Measurements from ENCODE around the gene KCNJ16. TPM values are rescaled to one million over a fixed set of nuclear protein-coding genes. Genes with fewer than 3 reads are reported as not detected.

Gene KCNJ16
- total RNA-seq, 2 experiments from 2014 or later = not detected

DNA sequence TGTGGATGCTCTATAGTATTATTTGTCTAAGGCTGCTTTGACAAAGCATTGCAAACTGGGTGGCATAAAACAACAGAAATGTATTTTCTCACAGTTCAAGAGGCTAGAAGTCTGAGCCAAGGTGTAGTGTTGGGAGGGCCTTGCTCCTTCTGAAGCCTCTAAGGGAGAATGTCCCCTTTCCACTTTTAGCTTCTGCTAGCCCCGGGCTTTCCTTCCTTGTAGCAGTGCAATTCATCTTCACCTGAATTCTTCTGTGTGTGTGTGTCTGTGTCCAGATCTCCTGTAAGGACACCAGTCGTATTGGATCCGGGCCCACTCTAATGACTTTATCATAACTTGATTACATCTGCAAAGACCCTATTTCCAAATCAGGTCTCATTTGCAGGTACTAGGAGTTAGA lies 18.1 kb downstream of the KCNJ16 start:
- H3K4me1 Mint-ChIP-seq = no peaks in the 10 kb centered on the region
- POLR2A ChIA-PET = no interaction called here

DNA sequence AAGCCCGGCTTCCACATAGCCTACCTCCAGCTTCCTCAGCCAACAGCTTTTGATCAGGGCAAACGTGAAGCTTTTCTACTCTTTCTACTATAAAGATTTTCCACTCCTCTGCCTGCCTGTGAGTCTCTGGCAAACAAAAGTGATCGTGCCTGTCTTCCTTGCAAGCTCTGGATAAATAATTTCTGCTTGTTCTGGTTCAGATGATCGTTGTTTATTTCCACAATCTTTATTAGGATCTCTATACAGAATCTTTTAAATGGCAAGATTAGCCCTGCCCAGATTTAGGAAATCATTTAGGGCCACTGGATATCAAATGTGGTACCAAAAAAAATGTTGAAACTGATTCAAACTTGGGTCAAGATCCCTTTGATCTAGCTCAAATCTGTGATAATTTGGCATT lies 20.4 kb downstream of the KCNJ16 start:
- Mint-ChIP-seq H3K27ac (no peak overlapping the region), H3K4me1 (no peaks in the 10 kb centered on the region), H3K36me3 (no peaks in the 10 kb centered on the region), H3K27me3 (peaks cover 2% of the 10 kb centered on the region), H3K9me3 (no peaks in the 10 kb centered on the region), H3K4me3 (no peak overlapping the region)
- POLR2A ChIA-PET = no interaction called here
- DNase-seq (no peak), ATAC-seq (ENCODE audit: low read depth) (no peak)

More for the DNA sequence above, 18.1 kb downstream of the KCNJ16 start:
- ATAC-seq (ENCODE audit: low read depth) (no peak), DNase-seq (no peak)
- Mint-ChIP-seq H3K4me3 (no peak overlapping the region), H3K36me3 (no peaks in the 10 kb centered on the region), H3K27ac (no peak overlapping the region), H3K27me3 (no peaks in the 10 kb centered on the region), H3K9me3 (no peaks in the 10 kb centered on the region)

DNA sequence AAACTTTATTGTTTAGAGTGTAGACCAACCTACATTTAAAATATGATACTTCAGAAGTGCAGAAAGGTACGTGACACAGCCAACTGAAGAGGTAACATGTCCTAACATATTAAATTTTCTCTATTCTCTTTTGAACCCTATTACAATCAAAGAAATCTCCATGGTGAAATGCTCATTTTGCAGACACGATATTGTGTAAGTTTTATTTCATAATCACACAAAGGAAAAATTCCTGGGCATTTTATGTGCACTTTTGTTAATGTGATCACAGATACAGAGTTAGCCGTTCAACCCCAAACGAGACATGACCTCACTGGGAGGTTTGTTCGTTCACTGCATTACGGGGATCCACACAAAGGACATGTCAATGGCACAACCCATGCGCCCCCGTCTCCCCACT lies 21.8 kb downstream of the KCNJ16 start:
- ATAC-seq (ENCODE audit: low read depth) (no peak), DNase-seq (no peak)
- H3K27me3 Mint-ChIP-seq = peaks cover 2% of the 10 kb centered on the region
- no peak overlapping the region for H3K27ac Mint-ChIP-seq
- H3K9me3 Mint-ChIP-seq = no peaks in the 10 kb centered on the region
- H3K4me3 Mint-ChIP-seq = no peak overlapping the region
- POLR2A ChIA-PET = no interaction called here
- no peaks in the 10 kb centered on the region for H3K36me3 Mint-ChIP-seq
- H3K4me1 Mint-ChIP-seq = no peaks in the 10 kb centered on the region

DNA sequence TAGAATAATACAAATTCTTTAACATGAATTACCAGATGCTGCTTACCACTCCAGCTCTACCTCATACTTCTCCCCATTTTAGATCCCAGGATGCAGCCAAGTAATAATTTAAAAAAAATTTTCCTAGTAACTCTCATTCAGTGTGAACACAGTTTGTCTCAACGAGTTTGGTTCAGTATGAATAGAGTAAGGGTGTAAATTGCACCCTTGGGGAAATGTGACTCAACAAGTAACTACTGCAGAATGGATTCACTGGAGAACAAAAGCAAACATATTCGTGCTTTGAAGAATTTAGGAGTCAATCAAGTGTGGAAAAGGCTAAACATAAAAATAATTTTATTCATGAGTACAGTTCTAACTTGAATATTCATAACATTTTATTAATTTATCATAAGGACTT lies 23.0 kb downstream of the KCNJ16 start:
- no peaks in the 10 kb centered on the region for H3K36me3 Mint-ChIP-seq
- no peak overlapping the region for H3K4me3 Mint-ChIP-seq
- DNase-seq (no peak), ATAC-seq (ENCODE audit: low read depth) (no peak)
- POLR2A ChIA-PET = no interaction called here
- H3K27ac Mint-ChIP-seq = no peak overlapping the region
- no peaks in the 10 kb centered on the region for H3K4me1 Mint-ChIP-seq
- H3K9me3 Mint-ChIP-seq = no peaks in the 10 kb centered on the region
- H3K27me3 Mint-ChIP-seq = peaks cover 4% of the 10 kb centered on the region

DNA sequence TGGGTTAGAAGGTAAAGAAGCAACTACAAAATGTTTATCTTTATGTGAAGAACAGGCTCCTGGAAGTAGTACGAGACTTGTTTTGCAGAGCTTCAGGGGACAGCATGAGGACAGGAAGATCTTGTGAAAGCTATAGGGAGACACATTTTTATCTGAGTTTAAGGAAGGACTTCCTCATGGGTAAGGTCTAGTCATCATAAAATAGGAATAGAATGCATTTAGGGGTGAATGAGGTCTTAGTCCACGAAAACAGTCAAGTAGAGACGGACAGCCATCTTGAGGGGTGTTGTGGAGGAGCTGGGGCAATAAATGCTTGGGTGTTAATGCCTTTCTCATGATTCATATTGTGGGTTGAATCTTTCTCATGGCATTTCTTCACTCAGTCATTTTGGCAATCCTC lies 24.3 kb downstream of the KCNJ16 start:
- no peak for ATAC-seq (ENCODE audit: low read depth)
- POLR2A ChIA-PET = no interaction called here
- no peak overlapping the region for H3K4me3 Mint-ChIP-seq

DNA sequence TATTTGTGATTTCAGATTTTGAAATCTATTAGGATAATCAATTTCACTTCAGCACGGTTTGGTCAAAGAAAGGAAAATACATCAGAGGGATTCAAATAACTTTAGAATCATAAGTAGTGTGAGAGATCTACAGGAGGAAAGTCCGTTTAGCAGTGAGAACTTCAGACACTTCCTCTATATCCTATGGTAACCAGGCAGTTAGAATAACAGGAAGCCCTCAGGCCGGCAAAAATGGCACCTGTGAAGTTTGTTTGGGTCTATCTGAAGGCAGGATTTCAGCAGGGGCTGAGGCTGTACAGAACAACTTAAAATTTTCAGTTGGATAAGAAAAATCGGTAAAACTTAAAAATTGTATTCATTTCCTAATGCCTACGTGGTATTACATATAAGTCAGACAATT lies 24.9 kb downstream of the KCNJ16 start:
- H3K4me3 Mint-ChIP-seq = no peak overlapping the region
- ATAC-seq (ENCODE audit: low read depth) (no peak), DNase-seq (no peak)
- no peaks in the 10 kb centered on the region for H3K36me3 Mint-ChIP-seq
- POLR2A ChIA-PET = no interaction called here
- peaks cover 4% of the 10 kb centered on the region for H3K27me3 Mint-ChIP-seq
- H3K4me1 Mint-ChIP-seq = no peaks in the 10 kb centered on the region
- H3K9me3 Mint-ChIP-seq = no peaks in the 10 kb centered on the region
- H3K27ac Mint-ChIP-seq = no peak overlapping the region

More for the DNA sequence above, 24.3 kb downstream of the KCNJ16 start:
- no peaks in the 10 kb centered on the region for H3K9me3 Mint-ChIP-seq
- no peak for DNase-seq
- no peaks in the 10 kb centered on the region for H3K36me3 Mint-ChIP-seq
- no peak overlapping the region for H3K27ac Mint-ChIP-seq
- H3K4me1 Mint-ChIP-seq = no peaks in the 10 kb centered on the region
- peaks cover 4% of the 10 kb centered on the region for H3K27me3 Mint-ChIP-seq

DNA sequence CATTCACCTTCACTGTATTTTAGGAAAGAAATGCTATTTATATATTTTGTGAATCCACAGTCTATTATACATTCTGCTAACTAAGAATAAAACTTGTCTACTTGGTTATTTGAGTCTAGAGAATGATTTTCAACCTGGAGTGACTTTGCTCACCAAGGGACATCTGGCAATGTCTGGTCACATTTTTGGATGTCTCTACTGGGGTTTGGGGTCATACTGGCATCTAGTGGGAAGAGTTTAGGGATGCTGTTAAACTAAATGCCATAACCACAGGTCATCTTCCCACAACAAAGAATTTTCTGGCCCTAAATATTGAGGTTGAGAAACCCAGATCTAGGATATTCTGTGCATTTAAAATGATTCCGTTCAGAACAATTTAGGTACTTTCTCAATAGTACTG lies 26.0 kb downstream of the KCNJ16 start:
- H3K36me3 Mint-ChIP-seq = no peaks in the 10 kb centered on the region
- POLR2A ChIA-PET = no interaction called here
- no peaks in the 10 kb centered on the region for H3K4me1 Mint-ChIP-seq

DNA sequence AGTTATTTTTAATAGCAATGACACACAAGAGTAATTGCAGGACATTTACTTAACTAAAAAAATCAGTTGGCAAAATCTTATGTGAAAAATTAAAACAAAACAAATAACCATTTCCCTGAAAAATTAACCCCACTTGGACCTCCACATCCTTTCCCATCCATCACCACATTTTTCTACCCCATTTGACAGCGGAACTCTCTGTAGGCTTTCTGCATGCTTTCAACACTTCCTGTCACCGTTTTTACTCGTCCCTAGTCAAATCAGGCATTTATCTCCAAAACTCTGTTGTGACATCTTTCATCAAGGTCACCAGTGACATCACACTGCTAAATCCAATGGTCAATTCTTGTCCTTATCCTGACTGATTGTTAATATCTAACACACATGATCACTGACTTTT lies 27.5 kb downstream of the KCNJ16 start:
- POLR2A ChIA-PET = no interaction called here
- DNase-seq = no peak
- Mint-ChIP-seq H3K36me3 (no peaks in the 10 kb centered on the region), H3K27me3 (peaks cover 4% of the 10 kb centered on the region), H3K4me1 (no peaks in the 10 kb centered on the region), H3K4me3 (no peak overlapping the region), H3K9me3 (no peaks in the 10 kb centered on the region), H3K27ac (no peak overlapping the region)
- ATAC-seq (ENCODE audit: low read depth) = no peak

More for the DNA sequence above, 26.0 kb downstream of the KCNJ16 start:
- no peak overlapping the region for H3K27ac Mint-ChIP-seq
- H3K9me3 Mint-ChIP-seq = no peaks in the 10 kb centered on the region
- ATAC-seq (ENCODE audit: low read depth) = no peak
- DNase-seq = no peak
- H3K4me3 Mint-ChIP-seq = no peak overlapping the region
- H3K27me3 Mint-ChIP-seq = peaks cover 4% of the 10 kb centered on the region

DNA sequence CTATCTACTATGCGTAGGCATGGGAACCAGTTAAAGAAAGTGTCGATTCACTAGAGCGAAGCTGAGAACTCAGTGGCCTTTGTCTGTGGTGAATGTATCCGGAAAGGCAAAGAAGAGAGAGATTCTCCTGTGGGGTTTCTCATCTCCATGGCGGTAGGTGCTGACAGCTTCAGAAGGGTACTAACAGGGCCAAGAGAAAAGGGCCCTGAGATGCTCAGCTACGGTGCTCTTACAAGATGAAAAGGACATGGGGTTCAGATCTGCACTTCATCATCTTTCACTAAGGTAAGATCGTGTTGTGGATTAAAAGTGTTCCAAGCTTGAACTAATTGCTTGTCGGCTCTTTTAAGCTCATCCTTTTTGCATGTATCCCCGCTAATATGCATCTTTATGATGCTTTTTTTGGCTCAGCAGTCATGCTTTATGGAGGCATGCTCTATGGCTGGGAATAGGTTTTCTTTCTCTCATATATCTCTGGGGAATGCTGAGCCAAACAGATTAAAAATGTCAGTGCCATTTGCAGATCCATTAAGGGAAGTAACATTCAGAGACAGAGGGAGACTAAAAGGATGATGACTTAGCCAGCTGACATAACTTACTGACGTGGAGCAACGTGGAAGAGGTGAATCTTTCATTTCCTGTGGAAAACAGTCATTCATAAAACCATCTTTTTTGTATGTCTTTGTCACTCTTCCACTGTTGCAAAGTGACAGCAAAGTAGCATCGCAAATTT lies 29.9 kb downstream of the KCNJ16 start:
- POLR2A ChIA-PET = no interaction called here

DNA sequence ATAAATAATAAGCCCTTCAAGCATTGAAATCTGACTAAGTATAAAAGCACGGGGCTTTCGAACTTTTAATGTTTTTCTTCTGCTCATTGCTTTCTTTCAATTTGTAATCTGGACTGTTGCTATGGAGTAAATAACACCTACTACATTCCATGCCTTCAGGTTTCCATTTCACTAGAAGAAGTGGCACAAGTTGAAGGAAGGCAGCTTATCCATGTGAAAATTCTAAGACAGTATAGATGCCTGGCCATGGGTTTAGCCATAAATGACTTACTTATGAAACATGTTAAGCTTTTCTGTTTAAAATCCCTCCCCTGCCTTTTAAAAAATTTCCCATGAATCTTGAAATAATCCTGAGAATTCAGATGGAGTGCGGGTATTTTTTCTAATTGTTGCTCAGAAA lies 30.6 kb downstream of the KCNJ16 start:
- POLR2A ChIA-PET = no interaction called here
- Mint-ChIP-seq H3K27ac (no peak overlapping the region), H3K4me1 (no peaks in the 10 kb centered on the region), H3K36me3 (no peaks in the 10 kb centered on the region), H3K4me3 (no peak overlapping the region), H3K27me3 (peaks cover 2% of the 10 kb centered on the region), H3K9me3 (no peaks in the 10 kb centered on the region)
- no peak for DNase-seq
- no peak for ATAC-seq (ENCODE audit: low read depth)

More for the DNA sequence above, 29.9 kb downstream of the KCNJ16 start:
- no peaks in the 10 kb centered on the region for H3K36me3 Mint-ChIP-seq
- no peaks in the 10 kb centered on the region for H3K4me1 Mint-ChIP-seq
- no peaks in the 10 kb centered on the region for H3K9me3 Mint-ChIP-seq
- DNase-seq = no peak
- no peak overlapping the region for H3K4me3 Mint-ChIP-seq
- no peak overlapping the region for H3K27ac Mint-ChIP-seq
- ATAC-seq (ENCODE audit: low read depth) = no peak
- peaks cover 2% of the 10 kb centered on the region for H3K27me3 Mint-ChIP-seq

DNA sequence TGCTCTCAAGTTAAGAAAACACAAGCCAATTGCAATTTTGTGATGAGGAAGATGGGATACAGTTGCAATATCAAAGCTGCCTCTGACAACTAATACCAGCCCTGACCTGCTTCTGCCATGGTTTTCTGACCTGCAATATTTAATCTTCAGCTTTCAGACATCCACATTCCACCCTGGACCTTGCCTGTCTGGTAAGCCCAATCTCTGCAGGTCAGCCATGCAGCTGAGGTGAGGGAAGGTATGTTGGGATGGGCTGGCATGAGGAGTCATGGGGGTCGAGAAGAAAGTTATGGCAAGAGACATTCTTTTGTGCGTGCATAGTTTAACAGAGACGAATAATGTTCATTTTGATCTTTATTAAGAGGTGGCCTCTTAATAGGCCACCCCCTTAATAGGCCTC lies 31.5 kb downstream of the KCNJ16 start:
- Mint-ChIP-seq H3K4me1 (no peaks in the 10 kb centered on the region), H3K36me3 (no peaks in the 10 kb centered on the region), H3K27me3 (peaks cover 2% of the 10 kb centered on the region), H3K27ac (no peak overlapping the region), H3K9me3 (no peaks in the 10 kb centered on the region), H3K4me3 (no peak overlapping the region)
- ATAC-seq (ENCODE audit: low read depth) = no peak
- POLR2A ChIA-PET = no interaction called here
- DNase-seq = no peak

DNA sequence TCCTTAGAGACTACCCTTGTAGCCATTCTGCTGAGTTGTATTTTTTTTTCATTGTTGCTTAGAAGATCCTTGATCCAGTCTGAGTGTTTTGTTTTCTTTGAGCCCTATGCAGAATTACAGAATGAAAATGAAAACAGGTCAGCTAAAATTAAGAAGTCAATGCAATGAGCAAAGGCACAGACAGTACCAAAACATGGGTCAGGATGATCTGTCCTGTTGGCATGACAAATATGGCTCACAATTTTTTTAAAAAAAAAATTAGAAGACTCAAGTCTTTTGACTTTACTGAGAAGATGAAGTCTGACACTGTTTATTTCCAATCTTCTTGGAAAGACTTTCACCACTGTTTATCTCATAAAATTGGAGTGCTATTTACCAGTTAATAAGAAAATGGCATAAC lies 32.4 kb downstream of the KCNJ16 start:
- POLR2A ChIA-PET = no interaction called here
- Mint-ChIP-seq H3K4me3 (no peak overlapping the region), H3K36me3 (no peaks in the 10 kb centered on the region), H3K4me1 (no peaks in the 10 kb centered on the region), H3K9me3 (no peaks in the 10 kb centered on the region), H3K27me3 (peaks cover 2% of the 10 kb centered on the region), H3K27ac (no peak overlapping the region)
- ATAC-seq (ENCODE audit: low read depth) = no peak
- DNase-seq = no peak

DNA sequence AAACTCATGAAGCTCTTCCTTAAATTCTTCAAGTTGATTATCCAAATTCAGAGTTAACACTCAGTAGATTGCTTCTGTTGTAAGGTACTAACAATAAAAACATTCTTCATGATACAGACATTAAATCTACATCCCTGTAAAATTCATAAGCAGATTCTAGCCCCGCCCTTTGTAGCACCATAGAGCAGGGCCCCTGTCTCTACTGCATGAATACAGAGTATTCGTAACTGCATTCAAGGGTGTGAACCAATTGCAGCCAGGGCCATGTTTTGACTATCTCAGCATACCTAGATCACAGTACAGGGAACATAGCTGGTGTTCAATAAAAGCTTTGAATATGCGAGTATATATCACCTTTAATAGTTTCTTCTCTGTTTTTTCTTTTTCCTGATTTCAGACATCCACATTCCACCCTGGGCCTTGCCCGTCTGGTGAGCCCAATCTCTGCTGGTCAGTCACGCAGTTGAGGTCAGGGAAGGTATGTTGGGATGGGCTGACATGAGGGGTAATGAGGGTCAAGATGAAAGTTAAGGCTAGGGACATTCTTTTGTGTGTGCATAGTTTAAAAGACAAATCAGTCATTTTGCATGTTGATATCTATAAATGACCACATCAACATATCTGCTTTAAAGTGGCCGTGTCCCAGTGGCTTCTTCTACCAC lies 33.0 kb downstream of the KCNJ16 start:
- Mint-ChIP-seq H3K4me3 (no peak overlapping the region), H3K27me3 (no peaks in the 10 kb centered on the region), H3K36me3 (no peaks in the 10 kb centered on the region), H3K4me1 (no peaks in the 10 kb centered on the region), H3K27ac (no peak overlapping the region), H3K9me3 (no peaks in the 10 kb centered on the region)
- no peak for ATAC-seq (ENCODE audit: low read depth)
- POLR2A ChIA-PET = no interaction called here
- no peak for DNase-seq

DNA sequence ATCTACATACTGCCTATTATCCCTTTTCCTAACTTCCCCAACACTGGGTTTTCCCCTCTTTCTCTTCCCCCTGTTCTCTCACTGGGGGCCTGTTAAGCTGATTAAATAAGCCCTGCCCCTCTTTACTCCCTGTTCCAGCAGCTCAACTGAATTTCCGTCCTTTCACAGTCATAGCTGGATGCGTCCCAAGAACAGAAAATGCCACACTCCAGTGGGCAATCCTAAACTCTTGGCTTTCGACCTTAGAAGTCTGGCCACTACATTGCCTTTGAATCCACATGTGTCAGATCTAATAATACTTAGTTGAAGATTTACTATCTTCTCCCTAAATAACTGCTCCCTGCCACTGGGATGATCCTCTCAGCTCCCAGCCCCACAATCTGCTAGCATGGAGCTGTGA lies 34.5 kb downstream of the KCNJ16 start:
- Mint-ChIP-seq H3K4me3 (no peak overlapping the region), H3K36me3 (no peaks in the 10 kb centered on the region), H3K27ac (no peak overlapping the region), H3K27me3 (no peaks in the 10 kb centered on the region), H3K9me3 (no peaks in the 10 kb centered on the region), H3K4me1 (no peaks in the 10 kb centered on the region)
- POLR2A ChIA-PET = no interaction called here
- no peak for ATAC-seq (ENCODE audit: low read depth)
- no peak for DNase-seq

Data from activated naive CD8-positive, alpha-beta T cell treated with anti-CD3 and anti-CD28 coated beads, Interleukin-2, amount 10 ng/mL, durations not matched to agents 7 days and 5 days (primary cell).